Ramos (cell line): Measurements from ENCODE around the gene CIZ1.
"Not testable (repeated sequence)": the region's sequence is repeated elsewhere in the genome, so short reads cannot be mapped to it uniquely, and the experiment has no call there.

ENCODE experiments used
- in situ Hi-C: fragments of 300-500 bp; cut with MboI; formaldehyde crosslinking; loops from one replicate; pipeline ENCODE4 v1.14.3; 2022; ENCODE audit warnings: low sequenced_read_pairs; ENCODE audit not compliant: unreplicated experiment

CIZ1 gene

DNA sequence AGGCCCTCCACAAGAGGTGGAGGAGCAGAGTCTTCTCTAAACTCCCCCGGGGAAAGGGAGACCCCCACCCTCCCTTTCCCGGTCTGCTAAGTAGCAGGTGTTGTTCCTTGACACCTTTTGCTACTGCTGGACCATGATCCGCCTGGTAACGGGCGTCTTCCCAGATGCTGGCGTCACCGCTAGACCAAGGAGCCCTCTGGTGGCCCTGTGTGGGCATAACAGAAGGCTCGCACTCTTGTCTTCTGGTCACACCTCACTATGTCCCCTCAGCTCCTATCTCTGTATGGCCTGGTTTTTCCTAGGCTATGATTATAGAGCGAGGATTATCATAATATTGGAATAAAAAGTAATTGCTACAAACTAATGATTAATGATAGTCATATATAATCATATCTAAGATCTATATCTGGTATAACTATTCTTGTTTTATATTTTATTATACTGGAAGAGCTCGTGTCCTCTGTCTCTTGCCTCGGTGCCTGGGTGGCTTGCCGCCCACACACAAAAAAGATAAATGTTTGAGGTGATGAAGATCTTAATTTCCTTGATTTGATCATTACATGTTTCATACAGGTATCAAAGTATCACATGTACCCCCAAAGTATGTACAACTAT is 61.3 kb downstream of the CIZ1 start:
- in situ Hi-C loops: not testable (repeated sequence)

DNA sequence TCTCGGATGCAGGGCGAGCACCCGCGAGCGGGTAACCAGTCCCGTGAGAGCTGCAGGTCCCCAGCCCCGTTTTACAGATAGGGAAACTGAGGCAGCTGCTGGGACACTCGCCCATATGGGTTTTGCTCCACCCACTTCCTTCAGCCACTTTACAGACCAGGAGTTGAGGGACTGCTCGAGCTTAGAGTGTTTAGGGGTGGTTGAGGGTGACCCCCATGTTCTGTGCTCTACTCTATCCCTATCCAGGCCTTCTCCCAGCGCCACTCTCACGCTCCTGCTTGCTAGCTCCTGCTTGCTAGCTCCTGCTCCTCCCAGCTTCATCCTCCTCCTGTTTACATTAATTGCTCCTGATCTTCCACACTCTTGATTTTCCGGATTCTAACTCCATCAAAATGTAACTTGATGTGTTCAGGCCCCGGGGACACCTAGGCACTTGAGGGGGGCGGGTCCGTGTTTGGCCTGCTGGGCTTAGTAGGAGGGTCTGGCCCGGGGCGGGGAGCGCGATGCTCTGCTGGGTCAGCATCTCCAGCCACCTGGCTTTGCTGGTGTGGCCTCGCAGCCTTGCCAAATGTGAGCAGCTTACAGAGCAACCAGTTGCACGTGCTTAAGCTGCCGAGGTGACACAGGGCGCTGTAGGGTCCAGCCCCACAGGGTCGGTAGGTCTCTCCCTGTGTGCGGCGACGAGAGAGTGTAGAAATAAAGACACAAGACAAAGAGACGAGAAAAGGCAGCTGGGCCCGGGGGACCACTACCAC is 62.4 kb downstream of the CIZ1 start:
- in situ Hi-C loops: no loop called here

DNA sequence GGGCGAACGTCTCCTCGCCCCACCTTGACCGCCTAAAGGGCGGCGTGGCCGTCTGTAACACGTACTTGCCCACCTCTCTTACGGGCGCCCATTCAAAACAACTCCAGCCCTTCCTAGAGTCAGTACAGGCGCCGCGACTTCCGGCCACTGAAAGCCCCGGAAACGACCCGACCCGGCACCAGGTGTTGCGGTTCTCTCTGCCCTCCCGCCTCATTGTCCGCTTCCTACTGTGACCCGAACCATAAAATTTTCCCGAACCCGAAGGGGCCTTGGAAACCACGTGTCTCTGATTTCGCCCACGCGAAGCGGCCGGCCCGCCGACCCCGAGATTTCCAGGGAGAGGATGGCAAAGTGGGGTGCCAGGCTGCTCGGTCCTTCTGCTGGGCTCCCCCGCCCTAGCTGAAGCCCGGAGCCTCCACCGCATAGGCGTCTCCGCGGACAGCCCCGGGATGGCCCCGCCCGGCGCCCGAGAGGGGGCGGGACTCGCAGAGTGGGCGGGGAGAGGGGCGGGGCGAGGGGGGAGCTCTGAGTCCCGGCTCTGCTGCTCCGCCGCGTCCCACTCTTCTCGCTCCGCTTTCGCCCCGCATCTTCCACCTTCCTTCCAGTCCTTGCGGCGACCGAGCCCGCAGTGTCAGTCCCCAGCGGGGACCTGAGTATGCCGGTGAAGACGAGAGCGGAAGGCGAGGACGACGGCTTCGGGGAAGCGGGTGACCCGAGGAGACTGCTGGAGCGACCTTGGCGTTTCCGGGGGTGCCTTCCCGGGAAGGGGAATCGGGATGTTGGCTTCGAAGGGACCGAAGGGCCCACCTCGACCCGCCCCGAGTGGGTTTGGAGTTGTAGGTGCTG is 63.2 kb downstream of the CIZ1 start:
- in situ Hi-C loops: no loop called here

DNA sequence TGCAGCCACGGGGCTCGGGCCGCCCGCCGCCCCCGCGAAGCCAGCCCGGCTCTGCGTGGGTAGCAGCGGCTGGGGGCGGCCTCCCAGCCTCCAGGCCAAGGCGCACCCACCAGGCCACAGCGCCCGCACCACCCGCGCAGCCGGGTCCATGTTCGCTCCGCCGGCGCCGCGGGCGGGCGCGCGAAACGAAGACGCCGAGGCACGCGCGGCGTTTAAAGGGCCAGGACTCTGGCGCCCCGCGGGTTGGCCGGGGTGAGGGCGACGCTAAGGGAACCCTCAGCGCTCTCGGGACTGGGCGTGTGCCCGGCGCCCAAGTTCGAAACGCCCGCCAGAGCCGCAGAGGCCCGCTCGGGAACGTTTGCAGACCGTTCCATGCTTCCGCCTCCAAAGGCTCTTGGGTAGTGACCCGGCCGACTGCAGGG is 63.8 kb downstream of the CIZ1 start, which contains the start of gene PTGES2:
PTGES2 (minus strand) TSS at position 162 of the 422 bp plus-strand sequence; CDS start at position 150, 12 bp downstream.
- in situ Hi-C loops: no loop called here

DNA sequence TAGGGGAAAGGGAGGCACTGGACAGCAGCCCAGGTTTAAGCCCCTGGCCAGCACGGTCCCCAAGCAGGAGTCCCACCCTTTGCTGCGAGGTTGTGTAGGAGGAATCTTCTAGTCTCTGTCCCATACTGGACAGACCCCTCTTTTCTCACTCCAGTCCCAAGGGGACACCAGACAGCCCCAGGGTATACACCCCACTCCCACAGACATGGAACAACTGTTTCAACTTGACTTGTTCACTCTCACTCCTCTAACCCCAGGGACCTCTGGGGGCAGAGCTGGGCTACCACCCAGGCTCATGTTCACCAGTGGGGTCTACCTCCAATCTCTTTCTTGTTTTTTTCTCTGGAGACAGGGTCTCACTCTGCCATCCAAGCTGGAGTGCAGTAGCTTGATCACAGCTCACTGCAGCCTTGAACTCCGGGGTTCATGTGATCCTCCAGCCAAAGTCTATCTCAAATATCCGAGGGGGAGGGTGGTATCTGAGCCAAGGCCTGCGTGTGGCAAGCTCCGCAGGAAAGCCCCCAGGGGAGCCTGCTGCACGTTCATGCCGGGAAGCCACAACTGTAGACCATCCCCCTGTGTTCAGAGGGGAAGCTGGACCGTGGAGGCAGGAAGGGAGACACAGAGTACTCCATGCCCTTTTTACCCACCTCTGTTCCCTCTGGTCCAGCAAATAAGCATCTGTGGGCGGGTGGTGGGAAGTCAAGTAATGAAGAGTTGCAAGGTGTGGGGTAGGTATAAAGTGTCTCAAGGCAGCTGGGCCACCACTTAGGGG is 65.6 kb downstream of the CIZ1 start:
- in situ Hi-C loops: no loop called here

DNA sequence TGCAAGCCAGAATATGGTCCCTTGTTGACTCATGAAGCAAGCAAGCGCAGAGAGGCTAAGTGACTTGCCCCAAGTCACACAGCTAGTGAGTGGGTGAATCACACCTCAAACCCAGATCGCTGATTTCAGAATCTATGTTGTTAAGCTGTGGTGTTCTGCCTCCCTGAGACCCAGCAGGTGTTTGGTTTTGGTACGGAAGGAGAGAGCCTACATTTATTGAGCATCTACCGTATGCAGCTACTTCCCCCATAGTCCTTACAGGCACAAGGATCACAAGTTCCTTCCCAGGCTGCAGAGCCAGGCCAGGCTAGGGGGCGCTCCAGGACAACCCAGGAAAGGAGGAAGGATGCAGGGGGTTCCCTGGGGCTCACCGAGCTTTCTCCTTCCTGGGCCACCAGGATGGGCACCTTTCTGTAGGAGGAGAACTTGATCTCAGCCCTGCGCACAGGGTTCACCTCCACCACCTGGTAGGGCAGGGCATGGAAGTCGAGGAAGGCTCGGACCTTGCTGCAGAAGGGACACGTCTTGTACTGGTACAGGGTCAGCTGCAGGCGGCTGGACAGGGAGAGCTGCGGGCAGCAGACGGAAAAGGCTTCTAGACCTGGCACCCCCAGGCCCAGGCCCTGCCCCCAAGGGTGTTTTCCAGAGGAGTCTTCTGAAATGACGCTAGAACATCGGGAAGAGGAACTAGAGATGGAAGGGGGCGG is 66.3 kb downstream of the CIZ1 start:
- in situ Hi-C loops: no loop called here

DNA sequence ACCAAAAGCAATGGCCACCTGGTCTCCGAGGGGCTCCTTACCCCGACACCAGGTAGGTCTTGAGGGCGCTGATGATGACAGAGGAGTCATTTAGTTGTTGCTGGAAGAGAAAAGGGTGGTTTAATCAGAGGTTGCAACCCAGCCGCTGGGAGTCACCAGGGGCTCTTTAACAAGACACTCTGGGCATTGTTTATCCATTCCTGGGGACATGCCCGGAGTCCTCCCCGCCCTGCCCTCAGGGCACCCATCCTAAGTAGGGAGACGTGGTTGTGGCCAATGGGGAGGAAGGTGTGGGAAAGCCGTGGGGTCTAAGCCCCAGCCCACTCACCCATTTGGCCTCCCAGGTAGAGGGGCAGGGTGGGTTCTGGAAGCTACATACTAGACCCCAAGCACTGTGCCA is 66.9 kb downstream of the CIZ1 start:
- in situ Hi-C loops: no loop called here

DNA sequence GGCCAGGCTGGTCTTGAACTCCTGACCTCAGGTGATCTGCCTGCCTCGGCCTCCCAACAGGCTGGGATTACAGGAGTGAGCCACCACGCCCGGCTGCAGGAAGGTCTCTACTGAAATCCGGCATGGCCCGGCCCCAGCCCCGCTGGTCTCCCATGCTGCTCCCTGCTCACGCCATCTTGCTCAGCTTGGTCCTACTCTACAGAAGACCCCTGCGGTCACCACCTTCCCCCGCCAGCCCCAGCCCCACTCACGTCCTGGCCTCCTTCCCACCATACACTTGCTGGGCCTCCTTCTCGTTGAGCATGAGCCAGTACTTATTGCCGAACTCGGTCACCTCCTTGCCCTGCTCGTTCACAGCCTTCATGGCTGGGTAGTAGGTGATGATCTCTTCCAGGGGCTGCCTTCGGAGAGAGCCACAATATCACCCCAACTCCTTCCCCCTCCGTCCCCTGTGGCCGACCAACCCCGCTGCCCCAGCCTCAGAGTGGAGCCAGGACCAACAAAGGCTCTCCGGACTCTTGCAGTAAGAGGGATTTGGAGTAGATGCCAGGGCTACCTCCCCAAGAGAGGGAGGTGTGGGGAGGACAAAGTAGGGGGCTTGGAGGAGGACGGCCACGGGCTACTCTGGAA is 67.8 kb downstream of the CIZ1 start:
- in situ Hi-C loops: no loop called here

DNA sequence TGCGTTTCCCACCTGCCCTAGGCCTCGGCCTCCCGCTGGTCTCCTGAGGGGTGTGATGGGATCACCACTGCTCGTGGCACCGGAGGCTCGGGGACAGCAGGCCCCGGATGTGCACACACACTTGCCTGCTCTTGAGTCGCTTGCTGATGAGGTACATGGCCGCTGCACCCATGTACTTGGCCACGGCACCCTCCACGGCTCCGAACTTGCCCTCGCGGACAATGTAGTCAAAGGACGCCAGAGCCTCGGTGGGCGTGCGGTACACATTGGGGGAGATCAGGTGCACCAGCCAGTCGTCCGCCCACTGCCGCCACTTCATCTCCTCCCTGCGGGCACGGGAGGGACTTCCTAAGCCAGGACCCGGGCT is 68.6 kb downstream of the CIZ1 start:
- in situ Hi-C loops: no loop called here

DNA sequence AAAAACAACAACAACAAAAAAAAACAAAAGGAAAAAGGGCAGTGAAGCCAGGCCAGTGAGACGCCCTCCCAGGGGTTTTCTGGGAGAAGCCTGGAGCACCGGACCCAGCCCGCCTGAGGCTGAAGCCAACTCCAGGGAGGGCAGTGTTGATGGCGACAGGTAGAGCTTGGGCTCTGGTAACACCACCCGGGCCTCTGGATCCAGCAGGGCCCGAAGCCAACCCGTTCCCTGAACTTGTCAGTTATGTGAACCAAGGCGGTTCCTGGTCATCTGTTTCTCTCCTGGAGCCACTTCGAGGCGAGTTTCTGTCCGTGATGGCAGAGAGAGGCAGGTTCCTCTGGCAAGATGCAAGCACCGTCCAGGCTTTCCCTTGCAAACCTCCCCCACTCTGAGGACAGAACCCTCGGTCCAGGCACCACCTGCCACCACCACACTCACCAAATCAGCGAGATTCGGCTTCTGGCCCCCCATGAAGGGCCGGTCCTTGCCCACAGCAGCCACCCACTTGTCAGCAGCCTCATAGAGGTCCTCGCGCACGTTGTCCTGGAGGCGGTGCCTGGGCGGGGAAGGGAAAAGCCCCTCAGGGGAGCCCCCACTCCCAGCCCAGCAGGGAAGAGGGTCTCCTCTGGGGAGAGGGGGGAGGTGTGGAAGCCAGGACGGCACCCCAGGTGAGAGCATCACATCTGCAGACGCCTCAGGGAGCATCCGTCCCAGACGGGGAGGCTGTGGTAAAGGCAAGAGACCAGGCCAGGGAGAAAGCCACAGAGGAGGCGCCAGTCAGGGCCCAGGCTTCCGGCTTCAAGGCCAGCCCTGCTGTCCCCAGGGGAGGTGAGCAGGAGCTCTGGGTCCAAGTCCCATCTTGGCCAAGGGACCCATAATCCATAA is 69.2 kb downstream of the CIZ1 start:
- in situ Hi-C loops: no loop called here

DNA sequence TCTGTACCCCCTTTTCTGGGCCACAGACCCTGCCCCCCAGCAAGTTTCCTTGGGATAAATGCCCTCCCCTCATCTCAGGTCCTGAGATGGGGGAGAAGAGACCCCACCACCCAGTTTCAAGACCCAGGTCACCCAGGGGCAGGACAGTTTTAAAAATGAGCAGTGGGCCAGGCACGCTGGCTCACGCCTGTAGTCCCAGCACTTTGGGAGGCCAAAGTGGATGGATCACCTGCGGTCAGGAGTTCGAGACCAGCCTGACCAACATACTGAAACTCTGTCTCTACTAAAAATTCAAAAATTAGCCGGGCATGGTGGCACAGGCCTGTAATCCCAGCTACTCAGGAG is 69.9 kb downstream of the CIZ1 start:
- in situ Hi-C loops: no loop called here

DNA sequence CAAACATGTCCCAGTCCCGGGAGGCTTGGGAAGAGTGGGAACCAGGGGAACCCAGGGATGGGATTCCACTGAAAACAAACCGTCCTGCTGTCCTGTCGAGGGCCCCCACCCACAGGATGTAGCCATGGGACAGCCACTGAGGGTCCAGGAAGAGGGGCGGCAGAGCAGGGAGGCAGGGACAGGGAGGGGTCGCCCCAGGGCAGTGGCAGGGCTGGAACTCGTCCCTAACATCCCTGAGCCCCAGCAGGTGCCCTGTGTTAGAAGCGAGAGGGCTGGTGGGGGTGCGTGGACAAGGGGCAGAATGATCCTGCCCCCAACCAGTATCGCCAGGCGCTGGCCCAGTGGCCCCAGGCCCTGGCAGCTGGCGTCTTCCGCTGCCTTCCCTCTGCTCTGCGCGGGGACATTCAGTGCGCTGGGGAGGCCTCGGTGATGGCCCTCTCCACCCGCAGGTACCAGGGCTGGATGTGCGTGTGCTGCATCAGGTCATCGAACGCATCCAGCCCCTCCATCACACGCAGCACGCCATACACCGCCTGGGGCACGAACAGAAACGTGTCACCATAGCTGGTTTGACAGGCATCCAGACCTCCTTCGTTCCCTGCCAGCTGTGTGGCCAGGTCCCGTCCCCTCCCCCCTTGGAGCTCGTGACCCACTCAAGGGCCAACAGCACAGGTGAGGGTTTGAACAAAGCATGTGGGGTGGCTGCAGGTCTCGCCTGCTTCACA is 70.5 kb downstream of the CIZ1 start:
- in situ Hi-C loops: no loop called here

DNA sequence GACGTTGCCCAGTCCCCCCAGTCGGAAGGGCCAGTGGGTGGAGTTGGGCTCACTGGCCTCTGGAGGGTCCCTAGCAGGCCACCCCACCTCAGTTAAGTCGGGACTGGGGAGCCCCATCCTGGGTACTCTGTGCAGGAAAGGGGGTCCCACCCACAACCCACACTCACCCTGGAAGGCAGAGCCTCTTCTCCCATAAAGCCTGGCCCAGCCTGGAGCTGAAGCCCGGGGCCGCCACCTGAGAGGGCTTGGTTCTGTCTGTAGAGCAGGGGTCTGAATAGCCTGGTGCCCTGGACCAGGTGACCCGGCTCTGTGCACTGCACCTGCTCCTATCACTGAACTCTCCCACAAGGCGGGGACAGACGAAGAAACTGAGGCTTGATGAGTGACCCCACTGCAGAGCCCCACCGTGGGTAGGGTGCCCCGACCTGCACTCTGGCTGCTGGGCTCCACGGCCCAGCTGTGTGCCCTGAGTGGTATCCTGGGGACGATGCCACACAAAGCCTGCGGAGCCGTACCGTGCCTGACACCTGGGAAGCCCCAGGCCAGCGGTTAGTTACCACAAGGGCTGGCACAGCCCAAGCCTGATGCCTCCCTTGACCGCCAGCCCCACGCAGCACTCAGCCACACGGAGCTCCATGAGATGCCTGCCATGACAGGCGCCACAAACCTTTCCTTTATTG is 71.2 kb downstream of the CIZ1 start:
- in situ Hi-C loops: no loop called here

DNA sequence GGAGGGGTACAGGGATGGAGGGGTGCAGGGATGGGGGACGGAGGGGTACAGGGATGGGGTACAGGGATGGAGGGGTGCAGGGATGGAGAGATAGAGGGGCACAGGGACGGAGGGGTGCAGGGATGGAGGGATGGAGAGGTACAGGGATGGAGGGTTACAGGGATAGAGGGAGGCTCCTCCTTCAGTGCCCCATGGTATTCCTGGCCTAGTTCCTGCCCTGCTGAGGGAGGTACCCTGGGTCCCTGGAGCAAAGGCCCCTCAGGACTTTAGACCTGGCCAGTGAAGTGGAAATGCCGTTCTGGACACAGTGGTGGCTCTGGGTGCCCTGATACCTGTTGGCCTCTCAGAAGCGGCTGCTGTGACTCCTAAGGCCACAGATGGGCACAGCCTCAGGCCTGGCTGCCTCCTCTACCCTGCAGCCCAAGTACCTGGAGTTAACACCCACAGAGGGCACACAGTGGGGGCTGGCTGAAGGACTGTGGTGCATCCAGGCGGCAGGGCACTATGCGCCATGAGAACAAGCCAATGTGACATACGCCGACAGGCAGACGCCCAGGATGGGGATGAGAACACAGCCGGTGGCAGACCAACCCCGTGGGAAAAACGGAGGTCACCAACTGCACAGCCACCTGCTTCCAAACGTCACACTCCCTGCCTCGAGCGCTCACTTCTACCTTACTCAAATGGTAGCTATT is 72.3 kb downstream of the CIZ1 start:
- in situ Hi-C loops: no loop called here

DNA sequence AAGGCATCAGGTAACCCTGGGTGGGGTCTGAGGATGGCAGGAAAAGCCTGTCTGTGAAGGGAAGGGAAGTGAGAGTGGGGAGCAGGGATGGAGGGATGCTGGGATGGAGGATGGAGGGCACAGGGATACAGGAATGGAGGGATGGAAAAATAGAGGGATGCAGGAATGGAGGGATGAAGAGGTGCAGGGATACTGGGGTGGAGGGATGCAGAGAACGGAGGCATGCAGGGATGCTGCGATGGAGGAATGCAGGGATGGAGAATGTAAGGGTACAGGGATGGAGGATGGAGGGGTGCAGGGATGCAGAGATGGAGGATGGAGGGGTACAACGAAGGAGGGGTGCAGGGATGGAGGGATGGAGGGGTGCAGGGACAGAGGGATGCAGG is 72.9 kb downstream of the CIZ1 start:
- in situ Hi-C loops: no loop called here

DNA sequence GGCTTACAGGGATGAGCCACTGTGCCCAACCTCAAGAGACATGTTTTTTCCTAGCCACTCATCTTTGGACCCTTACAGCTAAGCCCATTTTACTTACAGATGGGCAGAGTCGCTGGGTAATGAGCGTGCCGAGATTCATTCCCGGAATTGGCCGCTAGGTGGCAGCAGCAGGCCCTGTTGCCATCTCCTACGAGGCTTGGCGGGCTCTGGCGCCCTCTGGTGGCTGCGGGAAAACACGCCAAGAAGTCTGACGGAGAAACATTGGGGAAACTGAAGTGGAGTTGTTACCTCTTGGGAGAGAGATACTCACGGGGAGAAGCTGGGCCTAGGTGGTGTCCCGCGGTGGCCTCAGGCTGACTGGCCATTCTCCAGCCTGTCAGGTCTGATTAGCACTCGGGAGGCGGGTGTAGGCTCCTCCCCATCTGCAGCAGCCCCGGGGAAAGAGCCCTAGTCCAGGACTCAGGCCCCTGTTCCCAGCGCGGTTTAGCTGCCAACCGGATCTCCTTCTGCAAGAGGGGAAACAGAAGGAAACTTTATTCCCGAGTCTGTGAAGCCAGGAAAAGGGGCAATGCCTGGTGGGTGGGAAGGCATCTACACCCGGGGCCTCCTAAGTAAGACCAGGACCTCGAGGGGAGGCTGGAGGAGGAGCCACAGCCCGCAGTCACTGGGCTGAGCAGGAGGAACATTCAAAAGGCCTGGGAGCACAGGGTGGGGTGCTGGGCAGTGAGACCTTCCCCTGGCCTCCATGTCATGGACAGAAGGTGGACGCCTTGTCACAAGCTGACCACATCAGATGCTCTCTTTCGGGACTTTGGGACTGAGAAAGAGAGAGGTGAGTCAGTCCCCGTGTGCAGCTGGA is 73.5 kb downstream of the CIZ1 start:
- in situ Hi-C loops: no loop called here
